ENCODE measurements around the gene KCNQ1OT1. TPM values are rescaled to one million over a fixed set of nuclear protein-coding genes. Genes with fewer than 3 reads are reported as not detected.

KCNQ1OT1 gene
- polyA plus RNA-seq, 1 donor, result 2.8 TPM

- no peak for DNase-seq
Measured at GRCh38 chr11:2703363-2704141, 3.8 kb upstream of the KCNQ1OT1 start.

GRCh38 chr11:2702771-2703362 is 3.1 kb upstream of the KCNQ1OT1 start:
- DNase-seq, result no peak

DNA sequence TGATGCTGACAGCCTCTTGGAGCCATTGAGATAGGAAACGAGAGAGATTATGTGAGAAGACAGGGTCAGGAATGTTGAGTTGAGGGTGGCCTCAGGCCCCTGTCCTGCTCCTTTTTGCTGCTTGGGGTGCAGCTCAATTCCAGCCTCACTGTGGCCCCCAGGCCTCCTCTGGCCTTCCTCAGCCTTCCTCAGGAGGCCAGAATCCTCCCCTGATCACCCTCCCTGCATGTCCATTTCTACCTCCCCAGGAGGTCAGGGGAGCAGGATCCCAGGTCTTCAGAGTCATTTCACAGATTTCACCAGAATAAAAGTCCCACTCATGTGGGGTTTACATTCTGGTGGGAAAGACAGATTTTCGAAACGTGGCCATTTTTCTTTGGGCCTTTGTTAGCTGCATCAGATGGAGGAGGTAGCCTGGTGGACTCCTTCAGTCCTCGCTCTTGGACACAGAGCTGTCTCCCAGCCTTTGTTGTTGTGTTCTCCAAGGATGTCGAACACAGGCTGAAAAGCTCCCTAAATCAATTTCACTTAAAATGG is 2.2 kb upstream of the KCNQ1OT1 start:
- DNase-seq, result no peak

DNA sequence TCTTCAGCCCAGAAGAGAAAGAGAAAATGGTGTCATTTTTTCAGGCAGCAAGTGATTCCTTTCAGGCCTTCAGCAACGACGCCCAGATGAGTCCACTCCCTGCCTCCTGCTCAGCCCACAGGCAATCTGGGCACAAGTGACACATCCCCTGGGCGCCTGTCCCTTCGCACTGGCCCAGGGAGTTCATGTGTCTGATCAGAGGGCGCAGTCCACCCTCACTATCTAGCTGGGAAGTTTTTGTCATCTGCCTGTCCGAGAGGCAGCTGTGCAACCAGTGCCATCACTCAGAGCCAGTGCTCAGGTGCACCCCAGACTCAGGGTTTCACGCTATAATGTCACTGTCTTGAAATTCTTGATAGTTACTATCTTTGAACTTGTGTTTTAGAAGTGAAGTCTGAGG is 1.4 kb upstream of the KCNQ1OT1 start:
- no peak for DNase-seq

DNA sequence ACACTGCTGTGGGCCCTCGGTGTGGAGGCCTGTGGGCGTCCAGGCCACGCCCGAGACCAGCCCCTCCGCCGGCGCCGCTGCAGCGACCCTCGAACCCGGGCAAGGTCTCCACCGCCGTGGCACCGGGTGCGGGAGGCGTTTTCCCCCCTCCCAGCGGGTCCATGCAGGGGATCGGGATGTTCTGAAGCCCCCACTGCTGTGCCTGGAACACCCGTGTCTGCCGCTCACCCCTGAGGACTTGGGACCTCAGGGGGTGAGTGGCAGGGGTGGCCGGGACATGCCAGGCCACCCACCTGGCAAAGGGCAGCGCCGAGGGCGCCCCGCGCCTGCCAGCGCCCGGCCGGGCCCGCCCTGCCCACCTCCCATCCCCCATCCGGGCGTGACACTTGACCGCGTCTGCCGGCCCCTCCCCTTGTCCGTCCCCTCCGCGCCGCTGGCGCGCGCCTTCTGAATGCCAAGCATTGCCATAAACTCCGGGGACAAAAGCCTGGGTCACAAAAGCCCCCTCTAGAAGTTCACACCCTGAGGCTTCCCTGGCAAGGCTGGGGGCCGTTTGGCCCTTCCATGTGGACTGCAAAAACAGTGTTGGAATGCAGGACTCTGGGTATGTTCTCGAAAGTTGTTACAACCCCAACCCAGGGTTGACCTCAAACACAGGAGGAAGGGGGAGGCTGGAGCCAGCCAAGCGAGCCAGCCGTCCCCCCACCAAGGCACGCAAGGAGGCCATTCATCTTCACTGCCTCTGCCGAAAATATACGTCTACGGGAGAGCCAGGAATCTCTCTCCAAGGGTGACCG is 819 bp upstream of the KCNQ1OT1 start:
- peak; percentile 62 for DNase-seq

- no peak for DNase-seq
Measured at GRCh38 chr11:2699185-2699530, 636 bp downstream of the KCNQ1OT1 start.

- no peak for DNase-seq
Measured at GRCh38 chr11:2698386-2699184, 1.2 kb downstream of the KCNQ1OT1 start.

DNA sequence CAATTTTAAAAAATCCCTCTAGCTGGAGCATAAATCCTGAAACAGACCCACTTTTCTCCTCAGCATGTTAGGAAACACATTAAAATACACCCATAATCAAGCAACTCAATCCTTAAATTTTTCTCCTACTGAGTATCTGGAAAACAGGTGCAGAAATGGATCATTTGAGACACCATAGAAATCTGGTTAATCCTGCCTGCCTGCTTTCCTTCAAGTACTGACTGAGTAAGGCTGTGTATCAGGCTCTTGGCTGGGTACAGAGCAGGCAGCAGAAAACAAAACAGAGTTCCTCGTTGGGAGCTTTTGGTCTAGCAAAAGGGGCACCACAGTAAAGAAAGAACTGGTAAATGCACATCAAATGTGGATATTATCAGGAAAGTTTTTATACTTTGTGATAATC is 1.9 kb downstream of the KCNQ1OT1 start:
- DNase-seq, result no peak

- no peak for DNase-seq
Measured at GRCh38 chr11:2696455-2696854, 3.3 kb downstream of the KCNQ1OT1 start.

DNA sequence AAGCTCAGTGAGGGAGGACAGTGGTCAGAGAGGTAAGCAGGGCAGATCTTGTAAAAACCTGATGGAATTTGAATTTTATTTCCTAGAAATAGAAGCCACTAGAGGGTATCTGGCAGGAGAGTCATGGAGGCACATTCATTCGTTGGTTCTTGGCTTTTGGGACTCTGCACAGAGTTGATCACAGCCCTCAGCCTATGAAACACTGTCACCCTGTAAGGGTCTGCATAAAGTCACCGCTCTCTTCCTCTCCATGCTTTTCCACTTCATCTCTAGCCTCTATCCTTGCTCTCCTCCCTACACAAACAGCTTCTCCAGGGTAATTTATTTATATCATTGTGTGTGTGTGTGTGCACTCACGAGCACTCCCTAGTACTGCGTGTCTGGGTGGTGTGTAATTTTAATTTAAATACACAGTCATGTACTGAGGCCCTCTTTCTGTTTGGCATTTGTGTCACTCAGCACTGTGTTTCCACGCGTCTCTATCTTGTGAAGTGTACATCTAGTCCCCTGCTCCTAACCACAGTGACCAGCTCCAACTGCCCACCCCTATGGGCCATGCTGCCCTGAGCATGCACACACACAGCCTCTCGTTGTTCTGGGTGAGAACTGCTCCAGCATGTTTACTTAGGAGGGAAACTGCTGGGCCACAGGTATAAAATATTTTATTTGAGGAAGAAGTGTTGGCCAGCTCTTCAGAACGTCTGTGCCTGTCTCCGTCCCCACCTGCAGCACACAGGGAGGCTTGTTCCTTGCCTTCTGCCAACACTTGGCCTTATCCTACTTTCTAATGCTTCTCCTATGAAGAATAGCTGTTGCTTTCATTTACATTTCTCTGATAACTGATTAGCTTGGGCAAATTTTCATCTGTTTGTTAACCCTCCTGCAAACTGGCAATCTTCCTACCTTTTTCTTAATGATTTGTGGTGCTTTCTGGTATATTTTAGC is 4.5 kb downstream of the KCNQ1OT1 start:
- DNase-seq, result no peak

DNA sequence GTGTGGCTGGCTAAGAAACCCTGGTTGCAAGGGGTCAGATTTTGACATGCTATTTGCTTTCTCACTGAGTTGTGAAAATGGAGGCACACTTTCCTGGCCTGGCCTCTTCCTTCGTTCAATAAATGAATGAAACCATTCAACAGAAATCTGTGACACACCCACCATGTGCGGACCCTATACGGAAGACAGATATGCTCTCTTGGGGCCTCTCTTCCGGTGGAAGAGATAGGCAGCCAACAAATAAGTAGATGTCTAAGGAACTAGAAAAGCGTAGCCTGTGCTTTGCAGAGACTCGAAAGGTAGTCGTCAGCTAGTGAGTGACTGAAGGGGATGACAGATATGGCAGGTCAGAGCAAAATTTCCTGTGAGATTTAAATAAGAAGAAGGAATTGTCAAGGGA is 5.3 kb downstream of the KCNQ1OT1 start:
- DNase-seq, result no peak

DNA sequence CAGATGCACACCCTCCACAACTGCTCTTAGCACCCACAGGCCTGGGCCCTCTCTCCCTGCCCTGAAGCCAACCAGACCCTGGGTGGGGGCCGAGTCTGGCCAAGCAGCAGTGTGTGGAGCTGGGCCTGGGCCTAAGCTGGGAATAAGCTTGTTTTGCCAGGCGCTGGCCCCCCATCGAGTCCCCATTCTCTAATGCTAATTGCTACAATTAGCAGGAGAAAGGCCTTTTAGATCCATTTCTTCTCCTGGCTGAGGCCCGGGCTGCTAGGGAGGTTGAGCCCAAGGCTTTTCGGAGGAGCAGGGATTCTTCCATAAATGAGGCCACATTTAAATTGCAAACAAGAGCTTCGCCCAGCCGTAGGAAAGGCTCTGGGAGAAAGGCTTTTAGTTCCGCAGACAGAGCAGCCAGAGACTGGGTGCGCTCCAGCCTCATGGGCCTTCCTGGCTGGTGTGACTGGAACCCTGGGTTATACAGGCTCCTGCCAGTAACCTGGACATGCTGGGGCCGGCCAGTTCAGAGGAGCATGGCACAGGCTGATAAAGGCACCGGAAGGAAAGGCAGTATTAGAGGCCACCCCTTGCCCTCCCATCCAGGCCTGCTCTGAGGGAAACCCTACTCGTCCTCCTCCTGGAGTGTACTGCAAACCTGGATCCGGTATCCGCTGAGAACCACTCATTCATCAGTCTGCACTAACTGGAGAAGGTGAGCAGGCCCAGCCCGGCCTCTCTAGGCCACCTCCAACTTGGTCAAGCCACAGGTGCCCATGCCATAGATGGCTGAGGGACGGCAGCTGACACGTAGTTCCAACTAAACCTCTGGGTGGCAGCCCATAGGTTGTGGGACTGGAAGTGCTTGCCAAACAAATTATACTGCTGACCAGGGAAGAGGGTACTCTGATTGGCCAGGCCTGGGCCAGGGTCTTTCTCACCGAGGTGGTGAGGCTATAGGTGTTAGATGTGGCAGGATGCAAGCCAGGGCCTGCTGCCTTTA is 6.2 kb downstream of the KCNQ1OT1 start:
- DNase-seq, result no peak

DNA sequence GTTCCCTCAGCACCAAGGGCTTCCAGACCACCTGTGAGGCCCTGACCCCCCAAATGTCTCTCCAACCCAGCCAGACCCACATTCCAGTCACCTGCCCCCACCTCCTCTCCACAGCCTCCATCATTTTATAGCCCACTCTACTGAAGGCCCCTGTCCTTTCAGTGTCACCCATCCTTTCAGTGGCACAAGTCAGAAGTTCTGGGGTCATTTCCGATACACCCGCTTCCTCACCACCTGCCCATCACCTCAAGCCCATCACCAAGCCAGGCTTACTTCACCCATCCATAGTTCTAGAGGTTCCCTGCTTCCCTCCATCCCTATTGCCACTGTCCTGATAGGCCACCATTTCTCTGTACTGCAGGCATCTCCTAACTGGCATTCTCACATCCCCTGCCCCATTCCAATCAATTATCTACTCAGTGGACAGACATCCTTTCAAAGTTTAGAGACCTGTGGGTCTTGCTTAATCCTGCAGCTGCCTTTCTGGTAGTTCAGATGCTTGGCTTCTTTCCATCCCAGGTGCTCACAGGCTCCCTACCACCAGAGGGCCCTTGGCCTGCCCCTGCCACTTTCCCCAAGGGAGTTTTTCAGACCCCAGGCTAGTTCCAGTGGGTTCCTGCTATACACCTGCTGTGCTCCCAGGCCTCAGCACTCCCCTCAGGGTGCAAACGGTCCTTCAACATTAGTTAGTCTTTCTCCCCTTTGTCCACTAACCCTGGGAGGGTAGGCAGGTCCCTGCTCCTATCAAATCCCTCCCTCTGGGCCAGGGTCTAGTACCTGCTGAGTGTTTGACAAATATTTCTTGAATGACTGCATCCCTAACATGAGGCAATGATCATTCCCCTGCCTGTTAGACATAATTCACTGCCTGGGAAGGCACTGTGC is 7.6 kb downstream of the KCNQ1OT1 start:
- no peak for DNase-seq

- DNase-seq, result no peak
Measured at GRCh38 chr11:2691355-2691761, 8.4 kb downstream of the KCNQ1OT1 start.

- DNase-seq, result no peak
Measured at GRCh38 chr11:2690596-2691354, 9.0 kb downstream of the KCNQ1OT1 start.

DNA sequence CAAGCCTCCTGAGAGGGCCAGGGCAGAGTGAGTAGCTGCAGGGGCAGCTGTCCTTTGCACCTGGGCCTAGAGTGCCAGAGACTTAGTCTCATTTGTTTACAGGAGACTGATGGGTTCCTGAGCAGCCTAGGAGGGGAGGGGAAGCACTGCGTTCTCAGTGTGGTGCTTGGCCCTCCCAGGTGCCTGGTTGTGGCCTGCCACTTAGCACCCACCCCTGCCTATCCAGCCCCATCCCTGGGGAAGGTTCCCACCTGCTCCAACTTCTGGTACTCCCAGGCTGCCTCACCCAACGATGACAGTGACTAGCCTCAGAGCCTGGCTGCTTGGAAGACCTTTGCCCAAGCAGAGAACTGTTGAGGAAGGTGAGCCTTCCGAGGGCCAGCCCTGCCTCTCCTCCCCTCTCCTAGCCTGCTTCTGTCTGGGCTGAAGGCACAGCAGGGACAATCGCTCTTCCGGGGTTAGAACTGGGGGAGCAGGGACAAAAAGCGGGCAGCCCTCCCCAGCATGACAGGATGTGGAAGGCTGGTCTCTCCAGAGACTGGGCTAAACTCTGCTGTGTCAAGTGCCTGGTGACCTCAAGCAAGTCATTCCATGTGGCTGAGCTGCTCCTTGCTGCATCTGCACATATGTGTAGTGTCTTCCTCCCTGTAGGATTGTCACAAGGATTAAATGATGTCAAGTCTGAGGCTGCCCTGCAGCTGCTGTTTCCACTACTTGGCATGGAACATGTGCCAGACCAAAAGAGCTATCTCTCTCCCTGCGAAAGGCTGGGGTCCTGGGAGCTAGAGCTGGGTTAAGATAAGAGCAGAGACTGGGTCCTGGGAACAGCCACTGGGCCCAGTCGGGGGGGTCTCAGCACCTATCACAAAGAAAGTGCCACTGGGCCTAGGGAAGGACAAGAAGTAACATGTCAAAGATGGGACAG is 9.9 kb downstream of the KCNQ1OT1 start:
- no peak for DNase-seq
